Neuron (in vitro differentiated cells): ENCODE measurements around the gene PRKN.

ENCODE experiments used
- H2AFZ ChIP-seq: one replicate; pipeline ENCODE4 v1.6.1; 2013; ENCODE audit warnings: low read depth, mild to moderate bottlenecking, inconsistent platforms, low read length, moderate library complexity
- H3K27me3 ChIP-seq: one replicate; pipeline ENCODE4 v1.6.1; 2013; ENCODE audit warnings: low read length; ENCODE audit not compliant: insufficient read depth
- H3K36me3 ChIP-seq: one replicate; pipeline ENCODE4 v1.6.1; 2013; ENCODE audit warnings: low read length; ENCODE audit not compliant: insufficient read depth
- H3K4me1 ChIP-seq: one replicate; pipeline ENCODE4 v1.6.1; 2013; ENCODE audit warnings: low read length; ENCODE audit not compliant: insufficient read depth
- H3K4me3 ChIP-seq: 2 replicates; pipeline ENCODE4 v1.5.1; 2013; ENCODE audit warnings: mild to moderate bottlenecking, low read length, moderate library complexity
- H3K9me3 ChIP-seq: one replicate; pipeline ENCODE4 v1.6.1; 2013; ENCODE audit warnings: low read length

PRKN gene

DNA sequence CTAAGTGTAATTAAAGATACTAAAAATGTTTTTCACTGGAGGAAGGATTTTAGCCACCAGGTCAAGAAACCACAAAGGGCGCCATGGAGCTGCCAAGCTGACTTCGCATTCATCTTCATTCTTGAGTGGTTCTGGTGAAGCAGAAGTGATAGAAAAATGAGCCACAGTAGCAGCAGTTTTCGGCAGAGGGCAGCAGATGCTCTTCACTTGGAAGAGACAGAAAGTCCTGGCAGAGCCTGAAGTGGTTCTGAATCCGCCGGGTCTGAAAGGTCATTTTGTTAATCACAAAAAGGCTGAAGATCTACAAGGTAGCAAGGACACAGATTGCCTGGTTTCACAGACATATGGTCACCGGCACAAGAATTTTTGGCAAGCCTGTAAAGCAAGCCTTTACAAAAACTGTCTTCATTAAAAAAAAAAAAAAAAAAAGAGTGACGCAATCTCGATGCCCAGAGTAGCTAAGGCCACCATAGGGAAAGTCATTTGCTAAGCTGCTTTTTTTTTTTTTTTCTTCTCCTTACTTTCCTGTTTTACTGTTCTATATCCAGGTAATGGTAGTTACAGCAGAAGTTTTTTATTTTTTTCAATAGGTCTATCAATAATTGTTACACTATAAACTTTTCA lies 1108.6 kb downstream of the PRKN start:
- no peaks in the 10 kb centered on the region for H3K36me3 ChIP-seq
- peaks cover 10% of the 10 kb centered on the region for H3K4me1 ChIP-seq
- no peaks in the 10 kb centered on the region for H3K27me3 ChIP-seq
- no peak overlapping the region for H2AFZ ChIP-seq
- H3K9me3 ChIP-seq, result no peaks in the 10 kb centered on the region
- no peak overlapping the region for H3K4me3 ChIP-seq

DNA sequence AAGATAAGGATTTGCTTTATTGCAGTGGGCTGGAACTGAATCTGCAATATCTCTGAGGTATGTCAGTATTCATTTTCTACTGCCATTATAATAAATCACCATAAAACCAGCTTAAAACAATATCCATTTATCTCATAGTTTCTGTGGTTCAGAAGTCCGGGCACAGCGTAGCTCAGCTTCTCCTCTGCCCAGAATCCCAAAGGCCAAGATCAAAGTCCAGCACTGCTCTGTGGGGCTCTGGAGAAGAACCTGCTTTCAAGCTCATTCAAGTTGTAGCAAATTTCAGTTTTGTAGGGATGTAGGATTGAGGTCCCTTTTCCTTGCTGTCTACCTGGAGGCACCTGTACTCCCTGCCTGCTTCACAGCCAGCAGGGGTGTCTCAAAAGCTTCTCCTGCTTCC lies 1113.9 kb downstream of the PRKN start:
- peaks cover 4% of the 10 kb centered on the region for H3K9me3 ChIP-seq
- no peaks in the 10 kb centered on the region for H3K27me3 ChIP-seq
- H3K4me1 ChIP-seq, result peaks cover 9% of the 10 kb centered on the region
- no peak overlapping the region for H3K4me3 ChIP-seq
- H2AFZ ChIP-seq, result no peak overlapping the region
- no peaks in the 10 kb centered on the region for H3K36me3 ChIP-seq

GRCh38 chr6:161608771-161609170 lies 1118.8 kb downstream of the PRKN start:
- H2AFZ ChIP-seq, result no peak overlapping the region
- H3K9me3 ChIP-seq, result peaks cover 4% of the 10 kb centered on the region
- H3K4me1 ChIP-seq, result no peaks in the 10 kb centered on the region
- no peak overlapping the region for H3K4me3 ChIP-seq
- H3K36me3 ChIP-seq, result no peaks in the 10 kb centered on the region
- no peaks in the 10 kb centered on the region for H3K27me3 ChIP-seq

GRCh38 chr6:161607696-161608297 lies 1119.8 kb downstream of the PRKN start:
- Histone ChIP-seq H2AFZ (no peak overlapping the region), H3K27me3 (no peaks in the 10 kb centered on the region), H3K4me1 (no peaks in the 10 kb centered on the region), H3K36me3 (no peaks in the 10 kb centered on the region), H3K9me3 (peaks cover 4% of the 10 kb centered on the region), H3K4me3 (no peak overlapping the region)

DNA sequence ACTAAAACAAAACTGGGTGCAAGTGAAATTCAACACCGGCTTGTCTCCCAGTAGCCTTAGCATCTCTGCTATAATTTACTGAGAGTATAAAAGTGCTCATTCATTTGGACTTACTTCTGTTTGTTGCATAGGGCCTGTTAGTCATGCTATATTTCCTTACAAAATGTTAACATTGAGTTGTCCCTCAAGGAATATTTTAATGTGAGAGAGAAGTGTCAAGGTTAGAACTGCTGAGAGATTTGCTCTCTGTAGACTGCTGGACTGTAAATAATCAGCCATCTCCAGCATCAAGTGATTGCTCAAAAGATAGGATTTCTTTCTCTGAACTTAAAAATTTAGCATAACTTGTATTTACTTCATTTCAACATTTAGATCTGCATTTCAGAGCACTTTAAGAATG lies 1125.2 kb downstream of the PRKN start:
- no peaks in the 10 kb centered on the region for H3K4me1 ChIP-seq
- H3K4me3 ChIP-seq, result no peak overlapping the region
- peaks cover 5% of the 10 kb centered on the region for H3K9me3 ChIP-seq
- no peaks in the 10 kb centered on the region for H3K36me3 ChIP-seq
- no peak overlapping the region for H2AFZ ChIP-seq
- no peaks in the 10 kb centered on the region for H3K27me3 ChIP-seq

DNA sequence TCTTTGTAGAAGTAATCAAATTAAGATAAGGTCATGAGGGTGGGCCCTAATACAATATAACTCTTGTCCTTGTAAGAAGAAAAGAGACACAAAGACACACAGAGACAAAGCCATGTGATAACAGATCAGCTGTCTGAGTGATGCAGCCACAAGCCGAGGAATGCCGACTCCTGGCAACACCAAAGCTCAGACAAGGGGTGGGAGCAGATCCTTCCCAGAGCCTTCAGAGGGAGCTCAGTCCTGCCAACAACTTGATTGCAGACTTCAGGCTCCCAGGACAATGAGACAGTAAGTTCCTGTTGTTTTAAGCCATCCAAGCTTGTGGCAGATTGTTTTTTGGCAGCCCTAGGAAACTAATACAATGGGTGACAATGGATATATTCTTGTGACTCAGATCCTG lies 1128.7 kb downstream of the PRKN start:
- H3K36me3 ChIP-seq, result no peaks in the 10 kb centered on the region
- H3K4me3 ChIP-seq, result no peak overlapping the region
- no peaks in the 10 kb centered on the region for H3K27me3 ChIP-seq
- H2AFZ ChIP-seq, result no peak overlapping the region
- H3K9me3 ChIP-seq, result peaks cover 5% of the 10 kb centered on the region
- H3K4me1 ChIP-seq, result no peaks in the 10 kb centered on the region

DNA sequence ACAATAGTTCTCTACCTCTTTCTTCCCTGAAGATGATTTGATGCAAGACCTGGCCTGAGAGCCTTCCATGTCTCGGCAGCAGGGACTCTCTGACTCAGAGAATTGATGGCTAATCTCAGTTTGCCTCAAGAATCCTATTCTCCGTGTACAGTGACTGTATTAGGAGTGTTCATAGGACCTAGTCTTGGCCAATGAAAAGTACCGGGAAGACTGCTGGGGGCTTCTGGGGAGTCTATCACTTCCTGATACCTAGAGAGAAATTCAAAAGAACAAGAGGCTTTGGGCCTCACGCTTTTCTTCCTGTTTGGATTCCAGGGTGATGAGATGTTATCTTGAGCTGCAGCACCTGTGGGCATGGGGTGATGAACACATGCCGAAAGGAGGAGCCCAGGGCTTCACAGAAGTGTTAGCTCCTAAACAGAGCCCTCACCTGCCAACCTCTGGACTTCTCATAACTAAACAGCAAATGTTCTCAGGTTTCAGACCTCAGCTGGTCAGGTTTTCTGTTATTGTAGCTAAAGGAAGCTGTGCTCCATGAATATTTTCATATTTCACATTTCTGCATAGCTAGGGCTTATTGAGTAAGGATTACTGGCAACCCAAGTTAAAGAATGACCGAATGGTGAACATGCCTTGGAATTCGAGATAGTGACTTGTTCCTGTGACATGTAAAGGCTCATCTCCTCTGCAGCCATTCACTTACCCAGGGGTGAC lies 1130.6 kb downstream of the PRKN start:
- Histone ChIP-seq H3K27me3 (no peaks in the 10 kb centered on the region), H2AFZ (no peak overlapping the region), H3K4me3 (no peak overlapping the region), H3K4me1 (no peaks in the 10 kb centered on the region), H3K9me3 (peaks cover 5% of the 10 kb centered on the region), H3K36me3 (no peaks in the 10 kb centered on the region)

- H3K4me3 ChIP-seq, result no peak overlapping the region
- peaks cover 3% of the 10 kb centered on the region for H3K9me3 ChIP-seq
- H3K36me3 ChIP-seq, result no peaks in the 10 kb centered on the region
- H3K27me3 ChIP-seq, result no peaks in the 10 kb centered on the region
- no peak overlapping the region for H2AFZ ChIP-seq
- H3K4me1 ChIP-seq, result no peaks in the 10 kb centered on the region
These were observed 1133.2 kb downstream of the PRKN start for GRCh38 chr6:161594412-161594811.

DNA sequence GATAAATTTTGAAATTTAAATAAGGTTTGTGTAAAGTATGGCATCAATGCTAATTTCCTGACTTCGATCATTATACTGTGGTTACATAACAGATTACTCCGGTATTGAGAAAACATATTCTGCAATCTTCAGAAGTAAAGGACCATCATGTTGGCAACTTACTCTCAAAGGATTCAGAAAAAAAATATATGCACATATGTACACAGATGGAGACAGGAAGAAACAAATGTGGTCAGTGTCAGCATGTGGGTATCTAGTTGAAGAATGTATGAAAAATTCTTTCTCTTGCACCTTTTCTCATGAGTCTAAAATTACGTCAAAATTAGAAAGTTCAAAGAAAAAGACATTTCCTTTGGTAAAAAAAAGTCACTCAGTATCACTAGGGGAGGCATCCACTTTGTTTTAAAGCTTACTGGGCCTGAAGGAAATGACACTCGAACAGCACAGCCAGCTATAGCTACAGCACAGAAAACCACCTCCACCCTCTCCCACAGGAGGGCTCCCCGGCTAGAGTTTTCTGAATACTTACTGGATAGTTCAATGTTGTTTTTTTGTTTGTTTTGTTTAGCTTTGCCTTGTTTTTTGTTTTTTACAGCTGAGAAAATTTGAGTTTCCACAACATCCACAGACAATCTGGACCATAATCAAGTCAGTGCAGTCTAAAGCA lies 1136.5 kb downstream of the PRKN start:
- no peak overlapping the region for H2AFZ ChIP-seq
- no peak overlapping the region for H3K4me3 ChIP-seq
- no peaks in the 10 kb centered on the region for H3K36me3 ChIP-seq
- no peaks in the 10 kb centered on the region for H3K9me3 ChIP-seq
- H3K27me3 ChIP-seq, result no peaks in the 10 kb centered on the region
- no peaks in the 10 kb centered on the region for H3K4me1 ChIP-seq

- no peaks in the 10 kb centered on the region for H3K9me3 ChIP-seq
- no peaks in the 10 kb centered on the region for H3K27me3 ChIP-seq
- H3K4me1 ChIP-seq, result peaks cover 4% of the 10 kb centered on the region
- H3K36me3 ChIP-seq, result no peaks in the 10 kb centered on the region
- H2AFZ ChIP-seq, result no peak overlapping the region
- H3K4me3 ChIP-seq, result no peak overlapping the region
These were observed 1140.7 kb downstream of the PRKN start for GRCh38 chr6:161586887-161587286.

GRCh38 chr6:161584621-161585340 lies 1142.8 kb downstream of the PRKN start:
- no peak overlapping the region for H3K4me3 ChIP-seq
- no peaks in the 10 kb centered on the region for H3K27me3 ChIP-seq
- no peaks in the 10 kb centered on the region for H3K36me3 ChIP-seq
- H2AFZ ChIP-seq, result peak overlapping the region; percentile 48
- H3K4me1 ChIP-seq, result peaks cover 4% of the 10 kb centered on the region
- no peaks in the 10 kb centered on the region for H3K9me3 ChIP-seq

GRCh38 chr6:161584051-161584450 lies 1143.5 kb downstream of the PRKN start:
- H3K9me3 ChIP-seq, result no peaks in the 10 kb centered on the region
- no peaks in the 10 kb centered on the region for H3K27me3 ChIP-seq
- peaks cover 4% of the 10 kb centered on the region for H3K4me1 ChIP-seq
- H3K36me3 ChIP-seq, result no peaks in the 10 kb centered on the region
- H2AFZ ChIP-seq, result no peak overlapping the region
- no peak overlapping the region for H3K4me3 ChIP-seq

GRCh38 chr6:161583584-161583983 lies 1144.0 kb downstream of the PRKN start:
- Histone ChIP-seq H2AFZ (no peak overlapping the region), H3K4me1 (peaks cover 4% of the 10 kb centered on the region), H3K36me3 (no peaks in the 10 kb centered on the region), H3K27me3 (no peaks in the 10 kb centered on the region), H3K9me3 (no peaks in the 10 kb centered on the region), H3K4me3 (no peak overlapping the region)
